GM19099 (cell line): ENCODE data around the gene NEK9.

Source experiments
- POLR2A ChIP-seq: IDR thresholded peaks from 3 replicates; pipeline ENCODE4 v1.6.1; 2011; ENCODE audit warnings: low read depth; ENCODE audit not compliant: insufficient read length; ENCODE audit errors: extremely low read depth

The NEK9 gene

GRCh38 chr14:75128596-75128990 is 1.7 kb upstream of the NEK9 start:
- no peak for TF ChIP-seq POLR2A

GRCh38 chr14:75127903-75128595 is 1.2 kb upstream of the NEK9 start:
- TF ChIP-seq POLR2A: no peak

GRCh38 chr14:75126121-75126544 is 715 bp downstream of the NEK9 start:
- no peak for TF ChIP-seq POLR2A

GRCh38 chr14:75125617-75126016 is 1.2 kb downstream of the NEK9 start:
- no peak for TF ChIP-seq POLR2A

GRCh38 chr14:75123991-75124390 is 2.9 kb downstream of the NEK9 start:
- TF ChIP-seq POLR2A: no peak

GRCh38 chr14:75121552-75121951 is 5.3 kb downstream of the NEK9 start:
- TF ChIP-seq POLR2A: no peak

GRCh38 chr14:75120541-75121291 is 6.1 kb downstream of the NEK9 start:
- TF ChIP-seq POLR2A: no peak

GRCh38 chr14:75119056-75119455 is 7.8 kb downstream of the NEK9 start:
- no peak for TF ChIP-seq POLR2A

GRCh38 chr14:75113932-75114539 is 12.8 kb downstream of the NEK9 start:
- TF ChIP-seq POLR2A: no peak

GRCh38 chr14:75109877-75110276 is 17.0 kb downstream of the NEK9 start:
- TF ChIP-seq POLR2A: no peak

GRCh38 chr14:75107186-75107585 is 19.7 kb downstream of the NEK9 start:
- TF ChIP-seq POLR2A: no peak

- TF ChIP-seq POLR2A: no peak
Observed at GRCh38 chr14:75101491-75101890, 25.4 kb downstream of the NEK9 start.

GRCh38 chr14:75098682-75099081 is 28.2 kb downstream of the NEK9 start:
- no peak for TF ChIP-seq POLR2A

- TF ChIP-seq POLR2A: no peak
Observed at GRCh38 chr14:75098212-75098611, 28.6 kb downstream of the NEK9 start.

GRCh38 chr14:75096959-75097358 is 29.9 kb downstream of the NEK9 start:
- TF ChIP-seq POLR2A: no peak

- no peak for TF ChIP-seq POLR2A
Observed at GRCh38 chr14:75095690-75096089, 31.2 kb downstream of the NEK9 start.
